NOMO-1 treated with dmso at 0.1 percent for 144 hours (cell line): ENCODE data around the gene XKRX.

Experiments
- DNase-seq: peaks from one replicate; lab custom pipeline; 2025; ENCODE audit not compliant: unreplicated experiment; lab: John Stamatoyannopoulos, UW

The XKRX gene

GRCh38 chrX:100895365-100896075 lies 33.2 kb downstream of the XKRX start:
- DNase-seq: no peak

DNA sequence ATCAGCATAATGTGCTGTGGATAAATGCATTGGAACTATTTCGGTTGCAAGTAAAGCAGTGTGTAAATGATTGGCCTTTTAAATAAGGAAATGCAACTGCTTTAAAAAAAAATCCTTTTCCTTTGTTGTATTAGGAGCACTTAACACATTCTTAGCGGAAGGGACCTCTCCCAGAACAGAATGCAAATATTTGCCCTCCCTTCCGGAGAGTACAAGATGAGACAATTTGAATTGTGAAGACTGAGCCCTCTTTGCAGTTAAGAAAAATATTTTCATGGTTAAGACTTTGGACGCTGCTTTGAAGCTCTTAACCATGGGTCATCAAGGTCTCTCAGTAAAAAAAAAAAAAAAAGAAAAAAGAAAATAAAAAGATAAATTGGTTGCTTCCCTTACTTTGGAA lies 45.1 kb downstream of the XKRX start:
- no peak for DNase-seq

DNA sequence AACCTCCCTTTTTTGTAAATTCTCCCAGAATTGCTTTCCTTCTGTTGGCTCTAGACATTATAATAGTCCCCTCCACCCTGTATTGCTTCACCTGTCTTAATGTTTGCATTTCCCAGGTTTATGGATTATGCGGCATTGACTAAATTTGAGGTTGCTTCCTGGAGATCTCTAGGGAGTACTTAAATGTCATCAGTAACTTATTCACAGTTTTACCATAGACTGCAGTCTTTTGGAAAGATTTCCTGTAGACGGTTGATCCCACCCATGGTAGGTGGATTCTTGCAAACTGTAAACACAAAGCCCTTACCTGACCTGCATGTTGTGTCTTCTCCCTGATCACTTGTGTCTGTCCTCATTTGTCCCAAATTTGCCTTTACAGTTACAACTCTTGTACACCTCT lies 48.3 kb downstream of the XKRX start:
- no peak for DNase-seq

- no peak for DNase-seq
Observed at GRCh38 chrX:100874325-100874724, 54.4 kb downstream of the XKRX start, which contains the start of gene NOX1. TSS of gene NOX1 (minus strand) at chrX:100874359. CDS start at chrX:100874139, 220 bp downstream.

DNA sequence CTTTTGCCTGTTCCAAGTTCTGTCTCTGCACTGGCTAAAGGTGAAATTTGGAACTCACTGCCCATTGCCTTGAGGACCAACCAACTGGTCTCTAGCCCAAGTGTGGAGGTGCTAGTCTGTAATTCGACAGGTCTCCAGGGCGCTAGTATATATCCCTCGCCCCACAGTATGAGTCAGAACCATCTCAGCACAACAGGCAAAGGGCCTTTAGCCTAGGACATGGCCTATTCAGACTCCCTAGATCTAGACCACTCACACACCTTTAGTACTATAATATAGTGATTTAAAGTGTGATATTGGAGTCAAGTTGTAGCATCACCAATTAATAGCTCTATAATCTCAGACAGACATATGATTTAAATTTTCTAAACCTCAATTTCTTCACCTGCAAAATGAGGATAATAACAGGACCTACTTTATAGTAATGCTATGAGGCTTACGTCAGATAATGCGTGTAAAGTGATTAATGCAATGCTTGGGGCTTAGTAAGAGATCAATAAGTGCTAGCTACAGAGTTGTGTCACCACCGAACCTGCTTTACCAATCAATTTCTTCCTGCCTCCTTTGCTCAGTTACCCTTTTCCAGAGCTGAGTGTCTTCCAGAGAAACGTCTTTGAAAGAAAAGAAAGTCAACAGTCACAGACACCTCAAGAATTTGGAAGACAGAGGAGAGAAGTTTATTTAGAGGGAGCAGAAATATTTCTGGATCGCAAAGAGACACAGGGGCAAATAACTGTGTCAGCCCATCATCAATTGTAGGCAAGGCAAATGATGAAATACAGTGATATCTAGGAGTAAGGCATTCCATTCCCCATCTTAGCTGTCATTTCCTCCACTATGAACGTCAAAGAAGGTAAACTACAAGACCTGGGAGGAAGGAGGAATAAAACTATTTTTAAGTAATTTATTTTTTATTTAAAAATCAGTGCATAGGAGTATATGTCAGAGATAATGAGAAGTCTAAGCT lies 56.8 kb downstream of the XKRX start:
- no peak for DNase-seq

- no peak for DNase-seq
Observed at GRCh38 chrX:100870527-100870926, 58.2 kb downstream of the XKRX start.

DNA sequence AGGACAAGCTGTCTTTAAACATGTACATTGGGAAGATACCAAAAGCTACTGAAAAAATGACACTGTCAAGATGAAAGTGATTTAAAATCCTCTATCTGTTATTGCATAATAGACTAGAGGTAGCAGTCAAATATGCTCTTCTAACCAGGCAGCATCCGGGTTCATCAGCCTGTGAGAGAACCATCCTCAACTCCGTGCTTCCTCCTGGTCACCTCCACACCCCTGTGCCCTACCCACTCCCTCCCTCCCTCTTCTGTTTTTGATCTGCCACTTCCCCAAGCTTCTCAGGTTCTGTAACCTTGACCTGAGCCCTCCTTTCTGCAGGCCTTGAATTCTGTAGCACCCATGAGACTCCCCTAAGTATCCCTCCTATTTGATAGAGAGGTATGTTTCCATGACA lies 60.4 kb downstream of the XKRX start:
- DNase-seq: no peak

DNA sequence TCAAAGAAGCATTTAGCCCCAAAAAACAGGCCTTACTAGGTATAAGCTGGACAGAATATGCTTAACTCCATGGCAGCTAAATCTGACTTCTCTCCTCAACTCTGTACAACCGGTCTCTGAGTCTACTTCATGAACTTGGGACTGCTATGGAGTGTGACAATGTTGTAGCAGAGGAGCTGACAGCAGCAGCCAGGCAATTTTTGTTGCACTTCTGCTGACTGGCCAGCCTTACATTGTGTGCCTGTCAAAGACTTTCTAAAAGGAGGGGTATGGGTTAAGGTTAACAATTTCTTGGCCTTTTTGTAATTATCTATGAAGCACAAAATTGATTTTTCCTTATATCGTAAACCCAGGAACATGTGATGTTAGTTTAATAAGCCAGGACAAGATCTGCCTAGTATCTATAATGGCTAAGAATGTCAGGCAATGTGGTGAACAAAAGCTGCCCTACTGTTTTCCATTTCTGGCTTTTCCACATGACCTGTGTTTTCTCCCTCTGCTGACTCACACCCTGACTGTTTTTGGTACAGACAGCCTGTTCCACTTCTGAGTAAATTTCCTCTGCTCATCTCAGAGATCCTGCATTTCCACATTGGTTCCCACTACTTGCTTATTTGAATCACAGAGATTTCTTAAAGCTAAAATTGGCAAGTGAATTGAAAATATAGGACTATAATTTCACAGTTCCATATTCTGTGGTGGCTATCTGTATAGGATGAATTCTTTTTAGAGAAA lies 63.9 kb downstream of the XKRX start:
- DNase-seq: no peak
